Measurements from ENCODE around the gene JAKMIP3.

Gene JAKMIP3

GRCh38 chr10:132030898-132031463, 34.8 kb upstream of the JAKMIP3 start:
- H2BK15ac ChIP-seq (replicated peaks; ENCODE audit: low read depth): no peak overlapping the region
- H3K56ac ChIP-seq (ENCODE audit: low read length): no peak overlapping the region
- no peak overlapping the region for H2AK5ac ChIP-seq (ENCODE audit: low read length)
- DNase-seq: no peak
- H3K9ac ChIP-seq (ENCODE audit: low read length): no peak overlapping the region
- H3K4ac ChIP-seq (ENCODE audit: low read depth, low read length): no peak overlapping the region
- no peaks in the 10 kb centered on the region for H3K79me1 ChIP-seq (ENCODE audit: low read length)
- no peaks in the 10 kb centered on the region for H3K4me1 ChIP-seq (ENCODE audit: control insufficient read depth, low read depth, low read length)
- no peaks in the 10 kb centered on the region for H3K79me2 ChIP-seq (ENCODE audit: control insufficient read depth, insufficient read depth, low read length)
- H2BK5ac ChIP-seq (ENCODE audit: low read length): no peak overlapping the region
- H2BK120ac ChIP-seq (ENCODE audit: low read depth, low read length): no peak overlapping the region
- H3K36me3 ChIP-seq (ENCODE audit: control insufficient read depth, insufficient read depth, low read length): no peaks in the 10 kb centered on the region
- H3K27me3 ChIP-seq (ENCODE audit: insufficient read depth, low read length, poor library complexity): peaks cover 11% of the 10 kb centered on the region
- H3K18ac ChIP-seq (ENCODE audit: low read length): no peak overlapping the region
- WGBS (ENCODE audit: extremely low coverage, insufficient coverage, low lambda C conversion rate): no CpG with 5 or more reads among the region's 12 CpGs
- H4K8ac ChIP-seq (ENCODE audit: low read depth, low read length): no peak overlapping the region
- H3K27ac ChIP-seq (ENCODE audit: low read depth, low read length): no peak overlapping the region
- H4K5ac ChIP-seq (ENCODE audit: low read length): no peak overlapping the region
- H3K23ac ChIP-seq (ENCODE audit: low read length): no peak overlapping the region
- H3K4me2 ChIP-seq (ENCODE audit: low read length): no peak overlapping the region
- H3K4me3 ChIP-seq (ENCODE audit: low read length): no peak overlapping the region

GRCh38 chr10:132033632-132034031, 32.1 kb upstream of the JAKMIP3 start:
- Histone ChIP-seq H2BK5ac (ENCODE audit: low read length) (no peak overlapping the region), H3K56ac (ENCODE audit: low read length) (no peak overlapping the region), H2BK15ac (replicated peaks; ENCODE audit: low read depth) (no peak overlapping the region), H3K4me3 (ENCODE audit: low read length) (no peak overlapping the region), H3K18ac (ENCODE audit: low read length) (no peak overlapping the region), H3K4me1 (ENCODE audit: control insufficient read depth, low read depth, low read length) (no peaks in the 10 kb centered on the region), H2AK5ac (ENCODE audit: low read length) (no peak overlapping the region), H3K9ac (ENCODE audit: low read length) (no peak overlapping the region), H3K23ac (ENCODE audit: low read length) (no peak overlapping the region), H2BK120ac (ENCODE audit: low read depth, low read length) (no peak overlapping the region), H3K79me1 (ENCODE audit: low read length) (no peaks in the 10 kb centered on the region), H3K27me3 (ENCODE audit: insufficient read depth, low read length, poor library complexity) (peaks cover 16% of the 10 kb centered on the region), H3K4ac (ENCODE audit: low read depth, low read length) (no peak overlapping the region), H3K4me2 (ENCODE audit: low read length) (no peak overlapping the region), H4K5ac (ENCODE audit: low read length) (no peak overlapping the region), H3K79me2 (ENCODE audit: control insufficient read depth, insufficient read depth, low read length) (no peaks in the 10 kb centered on the region), H3K36me3 (ENCODE audit: control insufficient read depth, insufficient read depth, low read length) (no peaks in the 10 kb centered on the region), H4K8ac (ENCODE audit: low read depth, low read length) (no peak overlapping the region), H3K27ac (ENCODE audit: low read depth, low read length) (no peak overlapping the region)
- DNase-seq: no peak
- no CpG with 5 or more reads among the region's 5 CpGs for WGBS (ENCODE audit: extremely low coverage, insufficient coverage, low lambda C conversion rate)

GRCh38 chr10:132035476-132035875, 30.3 kb upstream of the JAKMIP3 start:
- no peak overlapping the region for H2BK120ac ChIP-seq (ENCODE audit: low read depth, low read length)
- no peak for DNase-seq
- no peak overlapping the region for H2BK5ac ChIP-seq (ENCODE audit: low read length)
- peaks cover 16% of the 10 kb centered on the region for H3K27me3 ChIP-seq (ENCODE audit: insufficient read depth, low read length, poor library complexity)
- H3K4me3 ChIP-seq (ENCODE audit: low read length): no peak overlapping the region
- no peaks in the 10 kb centered on the region for H3K79me1 ChIP-seq (ENCODE audit: low read length)
- H3K4ac ChIP-seq (ENCODE audit: low read depth, low read length): no peak overlapping the region
- H3K4me2 ChIP-seq (ENCODE audit: low read length): no peak overlapping the region
- no peak overlapping the region for H3K56ac ChIP-seq (ENCODE audit: low read length)
- H4K8ac ChIP-seq (ENCODE audit: low read depth, low read length): no peak overlapping the region
- H2BK15ac ChIP-seq (replicated peaks; ENCODE audit: low read depth): no peak overlapping the region
- H3K9ac ChIP-seq (ENCODE audit: low read length): no peak overlapping the region
- no CpG with 5 or more reads among the region's 8 CpGs for WGBS (ENCODE audit: extremely low coverage, insufficient coverage, low lambda C conversion rate)
- H3K27ac ChIP-seq (ENCODE audit: low read depth, low read length): no peak overlapping the region
- H3K36me3 ChIP-seq (ENCODE audit: control insufficient read depth, insufficient read depth, low read length): no peaks in the 10 kb centered on the region
- H3K4me1 ChIP-seq (ENCODE audit: control insufficient read depth, low read depth, low read length): no peaks in the 10 kb centered on the region
- H3K79me2 ChIP-seq (ENCODE audit: control insufficient read depth, insufficient read depth, low read length): no peaks in the 10 kb centered on the region
- H3K23ac ChIP-seq (ENCODE audit: low read length): no peak overlapping the region
- no peak overlapping the region for H4K5ac ChIP-seq (ENCODE audit: low read length)
- no peak overlapping the region for H2AK5ac ChIP-seq (ENCODE audit: low read length)
- H3K18ac ChIP-seq (ENCODE audit: low read length): no peak overlapping the region

GRCh38 chr10:132036153-132036886, 29.4 kb upstream of the JAKMIP3 start:
- peak; percentile 35 for DNase-seq
- Histone ChIP-seq H3K79me1 (ENCODE audit: low read length) (no peaks in the 10 kb centered on the region), H2BK15ac (replicated peaks; ENCODE audit: low read depth) (no peak overlapping the region), H4K5ac (ENCODE audit: low read length) (no peak overlapping the region), H3K27me3 (ENCODE audit: insufficient read depth, low read length, poor library complexity) (peaks cover 16% of the 10 kb centered on the region), H3K36me3 (ENCODE audit: control insufficient read depth, insufficient read depth, low read length) (no peaks in the 10 kb centered on the region), H2BK120ac (ENCODE audit: low read depth, low read length) (no peak overlapping the region), H3K9ac (ENCODE audit: low read length) (peak overlapping the region; percentile 61), H3K4me3 (ENCODE audit: low read length) (no peak overlapping the region), H4K8ac (ENCODE audit: low read depth, low read length) (no peak overlapping the region), H2AK5ac (ENCODE audit: low read length) (no peak overlapping the region), H2BK5ac (ENCODE audit: low read length) (no peak overlapping the region), H3K27ac (ENCODE audit: low read depth, low read length) (no peak overlapping the region), H3K79me2 (ENCODE audit: control insufficient read depth, insufficient read depth, low read length) (no peaks in the 10 kb centered on the region), H3K56ac (ENCODE audit: low read length) (peak overlapping the region; percentile 70), H3K18ac (ENCODE audit: low read length) (peak overlapping the region; percentile 1), H3K23ac (ENCODE audit: low read length) (peak overlapping the region; percentile 66), H3K4ac (ENCODE audit: low read depth, low read length) (no peak overlapping the region), H3K4me2 (ENCODE audit: low read length) (peak overlapping the region; percentile 86), H3K4me1 (ENCODE audit: control insufficient read depth, low read depth, low read length) (no peaks in the 10 kb centered on the region)
- WGBS (ENCODE audit: extremely low coverage, insufficient coverage, low lambda C conversion rate): no CpG with 5 or more reads among the region's 100 CpGs

- no peaks in the 10 kb centered on the region for H3K4me1 ChIP-seq (ENCODE audit: control insufficient read depth, low read depth, low read length)
- no peak overlapping the region for H2BK5ac ChIP-seq (ENCODE audit: low read length)
- no peak overlapping the region for H3K4me3 ChIP-seq (ENCODE audit: low read length)
- no peak overlapping the region for H4K8ac ChIP-seq (ENCODE audit: low read depth, low read length)
- peak; percentile 76 for DNase-seq
- no peak overlapping the region for H4K5ac ChIP-seq (ENCODE audit: low read length)
- H3K27me3 ChIP-seq (ENCODE audit: insufficient read depth, low read length, poor library complexity): peaks cover 16% of the 10 kb centered on the region
- no peak overlapping the region for H2BK120ac ChIP-seq (ENCODE audit: low read depth, low read length)
- H3K27ac ChIP-seq (ENCODE audit: low read depth, low read length): no peak overlapping the region
- no peaks in the 10 kb centered on the region for H3K79me1 ChIP-seq (ENCODE audit: low read length)
- no CpG with 5 or more reads among the region's 44 CpGs for WGBS (ENCODE audit: extremely low coverage, insufficient coverage, low lambda C conversion rate)
- no peaks in the 10 kb centered on the region for H3K79me2 ChIP-seq (ENCODE audit: control insufficient read depth, insufficient read depth, low read length)
- no peaks in the 10 kb centered on the region for H3K36me3 ChIP-seq (ENCODE audit: control insufficient read depth, insufficient read depth, low read length)
- H3K23ac ChIP-seq (ENCODE audit: low read length): no peak overlapping the region
- H2BK15ac ChIP-seq (replicated peaks; ENCODE audit: low read depth): no peak overlapping the region
- H3K18ac ChIP-seq (ENCODE audit: low read length): peak overlapping the region; percentile 1
- H2AK5ac ChIP-seq (ENCODE audit: low read length): no peak overlapping the region
- no peak overlapping the region for H3K4ac ChIP-seq (ENCODE audit: low read depth, low read length)
- H3K9ac ChIP-seq (ENCODE audit: low read length): no peak overlapping the region
- peak overlapping the region; percentile 42 for H3K56ac ChIP-seq (ENCODE audit: low read length)
- H3K4me2 ChIP-seq (ENCODE audit: low read length): peak overlapping the region; percentile 38
Measured at GRCh38 chr10:132036887-132037675, 28.7 kb upstream of the JAKMIP3 start.

All from mesendoderm (in vitro differentiated cells).